ENCODE data around the gene CTNNA2.
A peak's percentile ranks its signal among the peaks of the same experiment; 100 is the strongest.

CTNNA2 gene

GRCh38 chr2:79512442-79513401, at the start of gene CTNNA2:
CTNNA2 (plus strand) TSS chr2:79513051.
- Histone ChIP-seq H3K27ac (ENCODE audit: low read depth, low read length) (no peak within 1 kb of the TSS), H3K4me3 (ENCODE audit: low read length) (peak within 1 kb of the TSS; percentile 15), H3K36me3 (ENCODE audit: control insufficient read depth, insufficient read depth, low read length) (no peaks in the 10 kb centered on the region), H3K27me3 (ENCODE audit: control insufficient read depth, insufficient read depth, low read length) (peaks cover 3% of the 10 kb centered on the region), H3K4me1 (ENCODE audit: control insufficient read depth, insufficient read depth, low read length) (no peaks in the 10 kb centered on the region), H3K9ac (ENCODE audit: low read length) (no peak within 1 kb of the TSS)

GRCh38 chr2:79487399-79487798, 25.5 kb upstream of the CTNNA2 start:
- Histone ChIP-seq H3K27me3 (ENCODE audit: control insufficient read depth, insufficient read depth, low read length) (no peaks in the 10 kb centered on the region), H3K4me1 (ENCODE audit: control insufficient read depth, insufficient read depth, low read length) (no peaks in the 10 kb centered on the region), H3K9ac (ENCODE audit: low read length) (no peak overlapping the region), H3K27ac (ENCODE audit: low read depth, low read length) (no peak overlapping the region), H3K36me3 (ENCODE audit: control insufficient read depth, insufficient read depth, low read length) (no peaks in the 10 kb centered on the region), H3K4me3 (ENCODE audit: low read length) (no peak overlapping the region)

DNA sequence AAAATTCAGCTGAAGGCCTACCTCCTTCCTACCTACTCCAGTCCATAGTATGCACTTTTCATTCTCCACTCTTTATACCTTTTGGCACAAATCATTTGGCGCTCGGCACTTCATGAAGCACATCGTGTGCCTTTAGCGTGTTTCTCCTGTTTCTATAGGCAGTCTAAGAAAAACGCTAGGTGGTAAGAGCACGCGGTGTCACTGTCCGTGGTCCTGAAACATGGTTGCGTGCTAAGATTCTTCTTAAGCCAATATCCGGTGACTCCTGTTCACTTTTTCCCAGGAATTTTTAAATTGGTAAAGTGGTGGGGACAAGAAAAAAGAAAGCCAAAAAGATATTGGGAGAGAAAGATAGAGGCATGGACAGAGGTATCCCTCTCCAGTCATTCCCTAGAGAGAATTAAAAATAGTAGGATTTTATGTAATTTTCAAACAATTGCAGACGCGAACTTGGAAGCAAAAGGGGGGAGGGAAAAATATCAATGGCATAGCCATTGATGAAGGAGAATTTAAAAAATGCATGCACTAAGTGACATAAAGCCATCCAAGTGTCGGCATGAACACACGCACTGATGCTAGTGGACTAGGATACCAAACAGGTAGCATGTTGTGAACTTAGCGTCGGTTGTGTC, 1.4 kb upstream of the CTNNA2 start:
- H3K27ac ChIP-seq (ENCODE audit: low read depth, low read length) = no peak overlapping the region
- H3K36me3 ChIP-seq (ENCODE audit: control insufficient read depth, insufficient read depth, low read length) = no peaks in the 10 kb centered on the region
- H3K4me3 ChIP-seq (ENCODE audit: low read length) = no peak overlapping the region
- no peak overlapping the region for H3K9ac ChIP-seq (ENCODE audit: low read length)
- peaks cover 3% of the 10 kb centered on the region for H3K27me3 ChIP-seq (ENCODE audit: control insufficient read depth, insufficient read depth, low read length)
- no peaks in the 10 kb centered on the region for H3K4me1 ChIP-seq (ENCODE audit: control insufficient read depth, insufficient read depth, low read length)

DNA sequence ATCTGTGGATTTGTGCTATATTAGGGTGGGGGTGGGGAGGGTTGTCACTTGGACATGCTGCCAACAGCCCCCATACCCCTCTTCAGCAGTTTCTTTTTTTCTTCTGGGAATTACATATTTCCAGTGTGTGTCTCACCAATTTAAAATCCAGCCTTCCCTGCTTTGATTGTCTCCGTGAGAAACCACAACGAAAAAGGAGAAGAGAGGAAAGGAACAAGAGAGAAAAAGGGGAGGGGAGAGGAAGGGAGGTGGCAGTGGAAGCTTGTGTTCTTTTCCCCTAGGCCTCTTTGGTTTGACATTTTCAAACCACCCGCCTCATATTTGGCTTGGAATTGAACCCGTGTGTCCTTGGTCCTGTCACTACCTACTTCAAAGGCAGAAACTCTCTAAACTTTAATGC, 860 bp downstream of the CTNNA2 start:
- Histone ChIP-seq H3K27ac (ENCODE audit: low read depth, low read length) (no peak overlapping the region), H3K4me1 (ENCODE audit: control insufficient read depth, insufficient read depth, low read length) (no peaks in the 10 kb centered on the region), H3K4me3 (ENCODE audit: low read length) (no peak overlapping the region), H3K9ac (ENCODE audit: low read length) (no peak overlapping the region), H3K27me3 (ENCODE audit: control insufficient read depth, insufficient read depth, low read length) (peaks cover 3% of the 10 kb centered on the region), H3K36me3 (ENCODE audit: control insufficient read depth, insufficient read depth, low read length) (no peaks in the 10 kb centered on the region)

DNA sequence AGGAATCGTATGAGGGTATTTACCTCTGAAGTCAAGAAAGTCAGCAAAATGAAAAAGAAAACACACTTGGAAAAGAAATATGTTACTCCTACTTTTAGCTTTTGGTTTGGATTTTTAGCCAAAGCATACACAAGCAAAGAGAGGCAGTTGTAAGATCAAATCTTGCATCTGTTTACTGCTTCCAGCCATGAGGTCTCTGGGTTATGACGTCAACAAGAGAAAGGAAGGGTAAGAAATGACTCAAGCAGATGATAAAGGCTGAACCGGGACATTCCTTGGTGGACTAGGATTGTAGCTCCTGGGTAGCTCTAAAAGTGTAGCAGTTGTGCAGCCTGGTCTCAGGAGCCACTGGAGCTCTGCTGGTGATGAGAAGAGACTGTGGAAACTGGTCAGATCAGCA, 16.8 kb downstream of the CTNNA2 start:
- Histone ChIP-seq H3K4me1 (ENCODE audit: control insufficient read depth, insufficient read depth, low read length) (no peaks in the 10 kb centered on the region), H3K27ac (ENCODE audit: low read depth, low read length) (no peak overlapping the region), H3K27me3 (ENCODE audit: control insufficient read depth, insufficient read depth, low read length) (no peaks in the 10 kb centered on the region), H3K36me3 (ENCODE audit: control insufficient read depth, insufficient read depth, low read length) (no peaks in the 10 kb centered on the region), H3K4me3 (ENCODE audit: low read length) (no peak overlapping the region), H3K9ac (ENCODE audit: low read length) (no peak overlapping the region)

DNA sequence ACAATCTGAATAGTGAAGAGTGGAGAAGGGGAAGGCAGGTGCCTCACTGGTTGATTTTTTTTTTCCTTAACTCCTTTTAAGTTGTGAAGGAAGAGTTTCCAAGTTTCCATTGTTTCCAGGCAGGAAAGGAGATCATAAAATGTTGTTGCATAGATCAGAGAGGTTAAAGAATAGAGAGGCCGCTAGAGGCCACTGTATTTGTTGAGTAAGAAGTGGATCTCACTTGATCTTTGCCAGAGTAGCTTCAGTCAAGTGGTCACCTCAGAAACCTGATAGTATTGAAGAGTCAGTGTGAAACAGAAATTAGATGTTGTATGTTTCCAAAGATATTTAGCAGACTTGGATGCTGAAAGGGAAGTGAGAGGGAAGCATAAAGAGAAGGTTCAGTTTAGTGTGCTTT, 17.6 kb downstream of the CTNNA2 start:
- Histone ChIP-seq H3K36me3 (ENCODE audit: control insufficient read depth, insufficient read depth, low read length) (no peaks in the 10 kb centered on the region), H3K9ac (ENCODE audit: low read length) (no peak overlapping the region), H3K27me3 (ENCODE audit: control insufficient read depth, insufficient read depth, low read length) (no peaks in the 10 kb centered on the region), H3K27ac (ENCODE audit: low read depth, low read length) (no peak overlapping the region), H3K4me3 (ENCODE audit: low read length) (no peak overlapping the region), H3K4me1 (ENCODE audit: control insufficient read depth, insufficient read depth, low read length) (no peaks in the 10 kb centered on the region)

GRCh38 chr2:79547568-79547967, 34.7 kb downstream of the CTNNA2 start:
- H3K9ac ChIP-seq (ENCODE audit: low read length) = no peak overlapping the region
- H3K27me3 ChIP-seq (ENCODE audit: control insufficient read depth, insufficient read depth, low read length) = no peaks in the 10 kb centered on the region
- no peak overlapping the region for H3K4me3 ChIP-seq (ENCODE audit: low read length)

DNA sequence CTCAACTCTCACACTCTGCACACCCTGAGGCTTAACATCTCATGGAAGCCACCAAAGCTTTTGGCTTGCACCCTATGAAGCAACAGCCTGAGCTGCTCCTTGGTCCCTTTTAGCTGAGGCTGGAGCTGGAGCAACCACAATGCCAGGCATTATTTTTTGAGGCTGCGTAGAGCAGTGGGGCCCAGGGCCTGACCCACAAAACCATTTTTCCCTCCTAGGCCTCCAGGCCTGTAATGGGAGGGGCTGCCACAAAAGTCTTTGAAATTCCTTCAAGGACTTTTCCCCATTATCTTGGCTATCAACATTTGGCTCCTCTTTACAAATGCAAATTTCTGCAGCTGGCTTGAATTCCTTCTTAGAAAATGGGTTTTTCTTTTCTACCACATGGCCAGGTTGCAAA, 39.8 kb downstream of the CTNNA2 start:
- H3K36me3 ChIP-seq (ENCODE audit: control insufficient read depth, insufficient read depth, low read length) = no peaks in the 10 kb centered on the region
- H3K27me3 ChIP-seq (ENCODE audit: control insufficient read depth, insufficient read depth, low read length) = no peaks in the 10 kb centered on the region
- no peak overlapping the region for H3K27ac ChIP-seq (ENCODE audit: low read depth, low read length)
- H3K9ac ChIP-seq (ENCODE audit: low read length) = no peak overlapping the region
- H3K4me1 ChIP-seq (ENCODE audit: control insufficient read depth, insufficient read depth, low read length) = no peaks in the 10 kb centered on the region
- H3K4me3 ChIP-seq (ENCODE audit: low read length) = no peak overlapping the region

More at GRCh38 chr2:79547568-79547967, 34.7 kb downstream of the CTNNA2 start:
- Histone ChIP-seq H3K27ac (ENCODE audit: low read depth, low read length) (no peak overlapping the region), H3K36me3 (ENCODE audit: control insufficient read depth, insufficient read depth, low read length) (no peaks in the 10 kb centered on the region), H3K4me1 (ENCODE audit: control insufficient read depth, insufficient read depth, low read length) (no peaks in the 10 kb centered on the region)

- Histone ChIP-seq H3K4me3 (ENCODE audit: low read length) (no peak overlapping the region), H3K4me1 (ENCODE audit: control insufficient read depth, insufficient read depth, low read length) (no peaks in the 10 kb centered on the region), H3K27me3 (ENCODE audit: control insufficient read depth, insufficient read depth, low read length) (no peaks in the 10 kb centered on the region), H3K9ac (ENCODE audit: low read length) (no peak overlapping the region), H3K27ac (ENCODE audit: low read depth, low read length) (no peak overlapping the region), H3K36me3 (ENCODE audit: control insufficient read depth, insufficient read depth, low read length) (no peaks in the 10 kb centered on the region)
Measured at GRCh38 chr2:79554899-79555298, 42.0 kb downstream of the CTNNA2 start.

- no peak overlapping the region for H3K27ac ChIP-seq (ENCODE audit: low read depth, low read length)
- no peaks in the 10 kb centered on the region for H3K36me3 ChIP-seq (ENCODE audit: control insufficient read depth, insufficient read depth, low read length)
- no peaks in the 10 kb centered on the region for H3K27me3 ChIP-seq (ENCODE audit: control insufficient read depth, insufficient read depth, low read length)
- H3K9ac ChIP-seq (ENCODE audit: low read length) = no peak overlapping the region
- no peaks in the 10 kb centered on the region for H3K4me1 ChIP-seq (ENCODE audit: control insufficient read depth, insufficient read depth, low read length)
- no peak overlapping the region for H3K4me3 ChIP-seq (ENCODE audit: low read length)
Measured at GRCh38 chr2:79564065-79564464, 51.2 kb downstream of the CTNNA2 start.

- no peak overlapping the region for H3K27ac ChIP-seq (ENCODE audit: low read depth, low read length)
- H3K4me1 ChIP-seq (ENCODE audit: control insufficient read depth, insufficient read depth, low read length) = no peaks in the 10 kb centered on the region
- H3K27me3 ChIP-seq (ENCODE audit: control insufficient read depth, insufficient read depth, low read length) = no peaks in the 10 kb centered on the region
- no peak overlapping the region for H3K4me3 ChIP-seq (ENCODE audit: low read length)
- no peak overlapping the region for H3K9ac ChIP-seq (ENCODE audit: low read length)
- H3K36me3 ChIP-seq (ENCODE audit: control insufficient read depth, insufficient read depth, low read length) = no peaks in the 10 kb centered on the region
Measured at GRCh38 chr2:79569048-79569447, 56.2 kb downstream of the CTNNA2 start.

DNA sequence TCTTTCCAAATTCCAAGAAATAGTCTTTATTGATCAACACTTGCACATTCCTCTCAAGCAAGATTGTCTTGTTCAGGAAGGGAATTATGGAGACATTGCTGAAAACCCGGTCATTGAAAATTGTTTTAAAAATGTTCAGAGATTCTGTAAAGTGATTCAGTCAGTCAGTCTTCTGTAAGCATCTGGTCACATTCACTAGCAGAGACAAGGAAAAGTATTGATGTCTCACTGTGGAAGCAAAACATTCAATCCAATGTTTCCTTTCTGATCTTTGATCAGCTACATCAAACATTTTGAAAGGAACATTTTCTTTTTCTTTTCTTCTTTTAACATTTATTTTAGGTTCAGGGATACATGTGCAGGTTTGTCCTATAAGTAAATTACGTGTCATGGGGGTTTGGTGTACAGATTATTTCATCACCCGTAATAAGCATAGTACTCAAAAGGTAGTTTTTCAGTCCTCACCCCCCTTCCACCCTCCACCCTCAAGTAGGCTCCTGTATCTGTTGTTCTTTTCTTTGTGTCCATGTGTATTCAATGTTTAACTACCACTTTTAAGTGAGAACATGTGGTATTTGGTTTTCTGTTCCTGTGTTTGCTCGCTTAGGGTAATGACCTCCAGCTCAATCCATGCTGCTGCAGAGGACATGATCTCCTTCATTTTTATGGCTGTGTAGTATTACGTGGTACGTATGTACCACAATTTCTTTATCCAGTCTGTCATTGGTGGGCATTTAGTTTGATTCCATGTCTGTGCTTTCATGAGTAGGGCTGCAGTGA, 61.2 kb downstream of the CTNNA2 start:
- H3K4me1 ChIP-seq (ENCODE audit: control insufficient read depth, insufficient read depth, low read length) = no peaks in the 10 kb centered on the region
- H3K9ac ChIP-seq (ENCODE audit: low read length) = no peak overlapping the region
- no peak overlapping the region for H3K27ac ChIP-seq (ENCODE audit: low read depth, low read length)
- H3K27me3 ChIP-seq (ENCODE audit: control insufficient read depth, insufficient read depth, low read length) = no peaks in the 10 kb centered on the region
- H3K4me3 ChIP-seq (ENCODE audit: low read length) = no peak overlapping the region
- no peaks in the 10 kb centered on the region for H3K36me3 ChIP-seq (ENCODE audit: control insufficient read depth, insufficient read depth, low read length)

All from rectal smooth muscle tissue (tissue), 1 donor.